GM12878 (cell line): Measurements from ENCODE around the gene MAP6D1. TPM values are rescaled to one million over a fixed set of nuclear protein-coding genes. Genes with fewer than 3 reads are reported as not detected.

Experiments used
- ATAC-seq: fragments of 200-7000 bp; cut with Tn5 transposase; 3 replicates; pipeline ENCODE4 v1.9.1; 2020; ENCODE audit warnings: mild to moderate bottlenecking, moderate library complexity
- BruUV-seq: library from RNA; stranded (reverse); fragments of 400-500 nt; replicated peaks from 2 replicates; lab custom pipeline; 2021; lab: Mats Ljungman, UMichigan
- CTCF ChIA-PET: fragments of 300-600 bp; sonication (Branson Sonifier 250); formaldehyde crosslinking; extraction: SDS; loops from one replicate; lab custom pipeline; 2021; ENCODE audit warnings: inconsistent platforms; lab: Yijun Ruan, JAX
- POLR2A ChIA-PET: fragments of 350-600 bp; formaldehyde crosslinking; extraction: SDS; loops from one replicate; lab custom pipeline; 2021; ENCODE audit warnings: inconsistent platforms; lab: Charles Lee
- RAD21 ChIA-PET: fragments of 300-600 bp; sonication (Branson Sonifier 250); formaldehyde crosslinking; loops from one replicate; lab custom pipeline; 2023; ENCODE audit warnings: antibody characterized with exemption; ENCODE audit not compliant: unreplicated experiment; lab: Charles Lee
- SMC1A ChIA-PET: fragments of 300-600 bp; sonication (Branson Sonifier 250); formaldehyde crosslinking; loops from one replicate; lab custom pipeline; 2023; ENCODE audit not compliant: unreplicated experiment, uncharacterized antibody; lab: Charles Lee
- DNase-seq: peaks from one replicate; pipeline ENCODE4 v3.0.0-alpha.2; 2011; ENCODE audit warnings: low read depth, low spot score
- FAIRE-seq: peaks from 3 replicates; lab custom pipeline; 2011; peaks lifted over from hg19 to GRCh38; lab: Jason Lieb, UNC
- H2AFZ ChIP-seq: 2 replicates; pipeline ENCODE4 v1.6.0; 2011; ENCODE audit warnings: low read depth, low read length, control low read depth; ENCODE audit not compliant: control insufficient read depth
- H3K27ac ChIP-seq: 2 replicates; pipeline ENCODE4 v1.5.1; 2011; ENCODE audit warnings: control low read depth; ENCODE audit not compliant: control insufficient read depth, insufficient read depth
- H3K27me3 ChIP-seq, 2 experiments: replicated peaks in 1 of 2; 2 replicates each; pipeline versions ENCODE4 v1.6.0 to v1.6.1; 2011; ENCODE audit warnings: low read length in 1 of 2; ENCODE audit not compliant: control insufficient read depth in 2 of 2, insufficient read depth in 2 of 2
- H3K36me3 ChIP-seq, 2 experiments: 2 replicates each; pipeline ENCODE4 v1.5.1; 2011; ENCODE audit warnings: low read length in 1 of 2; ENCODE audit not compliant: control insufficient read depth in 2 of 2, insufficient read depth in 2 of 2
- H3K4me1 ChIP-seq: 2 replicates; pipeline ENCODE4 v1.6.1; 2011; ENCODE audit warnings: mild to moderate bottlenecking, low read length, moderate library complexity, mixed read lengths; ENCODE audit not compliant: control insufficient read depth, insufficient read depth
- H3K4me2 ChIP-seq: 2 replicates; pipeline ENCODE4 v1.6.0; 2011; ENCODE audit warnings: control low read depth; ENCODE audit not compliant: control insufficient read depth, insufficient read depth
- H3K4me3 ChIP-seq: fragments of 200-600 bp; sonication (generic); 2 replicates; pipeline ENCODE4 v1.5.1; 2016
- H3K79me2 ChIP-seq: 2 replicates; pipeline ENCODE4 v1.6.0; 2011; ENCODE audit warnings: low read length; ENCODE audit not compliant: control insufficient read depth, insufficient read depth
- H3K9ac ChIP-seq: 2 replicates; pipeline ENCODE4 v1.8.0; 2011; ENCODE audit warnings: low read length, control low read depth, mixed read lengths; ENCODE audit not compliant: control insufficient read depth, insufficient read depth
- H3K9me3 ChIP-seq: replicated peaks from 3 replicates; pipeline ENCODE4 v1.5.1; 2011; ENCODE audit warnings: mild to moderate bottlenecking, low read length; ENCODE audit not compliant: control insufficient read depth, insufficient read depth
- H4K20me1 ChIP-seq: 2 replicates; pipeline ENCODE4 v1.6.0; 2011; ENCODE audit not compliant: control insufficient read depth, insufficient read depth
- BCL11A ChIP-seq: IDR thresholded peaks from 2 replicates; pipeline ENCODE4 v1.6.1; 2011; ENCODE audit warnings: low read depth, low read length
- BRCA1 ChIP-seq: IDR thresholded peaks from 2 replicates; pipeline ENCODE4 v1.6.1; 2011; ENCODE audit warnings: low read depth, low read length, improper control_type of control experiment
- CHD2 ChIP-seq: IDR thresholded peaks from 2 replicates; pipeline ENCODE4 v1.6.1; 2011; ENCODE audit warnings: low read depth, low read length, improper control_type of control experiment, borderline replicate concordance
- GATAD2B ChIP-seq: fragments of 450-650 bp; conservative IDR thresholded peaks from 2 replicates; pipeline ENCODE4 v1.6.1; 2017; ENCODE audit warnings: low read depth, mild to moderate bottlenecking, moderate library complexity
- IRF4 ChIP-seq: IDR thresholded peaks from 2 replicates; pipeline ENCODE4 v1.6.1; 2011; ENCODE audit warnings: low read depth, low read length
- MYB ChIP-seq: fragments of 150-350 bp; IDR thresholded peaks from 2 replicates; pipeline ENCODE4 v1.6.1; 2014; ENCODE audit warnings: mild to moderate bottlenecking, low read depth, low read length, borderline replicate concordance
- NFXL1 ChIP-seq: fragments of 450-650 bp; IDR thresholded peaks from 2 replicates; pipeline ENCODE4 v1.6.1; 2017; ENCODE audit warnings: antibody characterized with exemption, mild to moderate bottlenecking, borderline replicate concordance
- NR2C2 ChIP-seq: IDR thresholded peaks from 2 replicates; pipeline ENCODE4 v1.6.1; 2011; ENCODE audit warnings: borderline replicate concordance, low read depth; ENCODE audit not compliant: control insufficient read depth, insufficient read length
- PAX5 ChIP-seq: IDR thresholded peaks from 2 replicates; pipeline ENCODE4 v1.6.1; 2011; ENCODE audit warnings: low read depth, low read length, borderline replicate concordance
- POU2F2 ChIP-seq: IDR thresholded peaks from 3 replicates; pipeline ENCODE4 v1.6.1; 2011; ENCODE audit warnings: low read depth, mild to moderate bottlenecking, low read length, borderline replicate concordance
- YY1 ChIP-seq: IDR thresholded peaks from 2 replicates; pipeline ENCODE4 v1.6.1; 2011; ENCODE audit warnings: low read depth, mild to moderate bottlenecking, low read length
- ZNF217 ChIP-seq: fragments of 450-650 bp; IDR thresholded peaks from 2 replicates; pipeline ENCODE4 v1.6.1; 2017; ENCODE audit warnings: antibody characterized with exemption, mild to moderate bottlenecking
- ZNF384 ChIP-seq: IDR thresholded peaks from 2 replicates; pipeline ENCODE4 v1.6.1; 2012; ENCODE audit warnings: low read depth, mild to moderate bottlenecking, low read length, improper control_type of control experiment, borderline replicate concordance
- ZNF622 ChIP-seq: fragments of 450-650 bp; IDR thresholded peaks from 2 replicates; pipeline ENCODE4 v1.6.1; 2017; ENCODE audit warnings: mild to moderate bottlenecking, inconsistent platforms
- WGBS: methylation state at CpG from one replicate; pipeline ENCODE4 v1.1.6; 2016; ENCODE audit warnings: low lambda C conversion rate; ENCODE audit not compliant: insufficient replicate concordance, insufficient coverage; ENCODE audit errors: missing lambda C conversion rate; 5-methylcytosine and 5-hydroxymethylcytosine counted together
- in situ Hi-C: fragments of 300-500 bp; cut with MboI; formaldehyde crosslinking; loops from 9 replicates; pipeline ENCODE4 v1.14.3; 2018; ENCODE audit warnings: mixed read lengths
- intact Hi-C: fragments of 100-400 bp; cut with micrococcal nuclease; formaldehyde crosslinking; loops from one replicate; pipeline ENCODE4 v1.14.2; 2022; ENCODE audit not compliant: unreplicated experiment
- polyA plus RNA-seq, 11 experiments: library from polyadenylated mRNA; depleted of rRNA in 4 of 11; unstranded in 6 of 11; stranded (reverse) in 5 of 11; fragments of >200 nt; fragmentation: Nextera tagmentation in 4 of 11; fragmentation: Illumina TruSeq in 1 of 11; extraction: Ambion mirVana in 4 of 11; extraction: Trizol in 1 of 11; gene quantifications; 1 replicate in 1 of 11; 2 replicates in 10 of 11; pipeline versions ENCODE4 v1.2.1 to v1.2.3, GENCODE V29; 2011 to 2016; ENCODE audit warnings: inconsistent platforms in 2 of 11, missing spikeins in 2 of 11, low read depth in 1 of 11
- total RNA-seq, 4 experiments: library from RNA; depleted of rRNA in 3 of 4; stranded (reverse); fragments of >200 nt in 3 of 4; fragmentation: Illumina TruSeq in 1 of 4; extraction: Trizol in 1 of 4; gene quantifications; 2 replicates each; pipeline versions ENCODE4 v1.2.1 to v1.2.3, GENCODE V29; 2013 to 2021
- TF ChIP-seq, protein P1 (sequence below): IDR thresholded peaks from 2 replicates; pipeline ENCODE4 v1.6.1; 2011; ENCODE audit warnings: low read depth, low read length, improper control_type of control experiment, borderline replicate concordance
- TF ChIP-seq, protein P2 (sequence below): fragments of 450-650 bp; conservative IDR thresholded peaks from 2 replicates; pipeline ENCODE4 v1.6.1; 2017; ENCODE audit warnings: mild to moderate bottlenecking, moderate library complexity
- TF ChIP-seq, protein P3 (sequence below): IDR thresholded peaks from 2 replicates; pipeline ENCODE4 v1.6.1; 2011; ENCODE audit warnings: borderline replicate concordance, low read depth, mild to moderate bottlenecking, moderate library complexity, low read length; ENCODE audit not compliant: insufficient read depth, poor library complexity, severe bottlenecking

The MAP6D1 gene
- total and polyA plus RNA-seq, 10 of the 15 experiments (the other 5 are each of a cell fraction or from before 2014, with no cell fraction given): 0.50 to 2.2 (median 1.2) TPM; not detected in 3

DNA sequence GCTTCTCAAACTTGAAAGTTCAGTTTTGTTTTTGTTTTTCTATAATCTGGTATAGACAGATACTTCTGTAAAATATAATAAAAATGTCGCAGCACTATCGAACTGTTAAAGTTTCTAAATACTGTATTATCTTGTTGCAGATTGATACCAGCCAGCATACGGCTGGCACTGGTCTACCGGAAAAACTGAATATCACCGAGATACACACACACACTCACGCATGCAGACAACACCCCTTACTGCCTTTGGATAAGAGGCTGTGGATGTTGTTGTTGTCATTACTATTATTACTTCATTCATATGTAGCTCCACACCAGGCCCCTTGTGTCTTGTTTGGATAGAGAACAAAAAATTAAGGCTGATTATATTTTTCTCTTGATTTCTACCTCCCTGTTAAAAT lies 32.4 kb downstream of the MAP6D1 start (continued):
- no peak for TF ChIP-seq ZNF384
- no peak for TF ChIP-seq BRCA1
- TF ChIP-seq POU2F2: no peak
- no peak for TF ChIP-seq ZNF217
- TF ChIP-seq IRF4: no peak

- in situ Hi-C loops (no loop called here), intact Hi-C loops (no loop called here)
- ATAC-seq (no peak), DNase-seq (no peak), FAIRE-seq (no peak)
- no peaks in the 10 kb centered on the region for H3K79me2 ChIP-seq
- H3K36me3 ChIP-seq: peaks cover 7 to 35% of the 10 kb centered on the region in 2 experiments
- RAD21 ChIA-PET: no interaction called here
- no peaks in the 10 kb centered on the region for H3K9me3 ChIP-seq
- H3K27me3 ChIP-seq: no peaks in the 10 kb centered on the region
- POLR2A ChIA-PET: no interaction called here
- no peak overlapping the region for H2AFZ ChIP-seq
- 99% methylated on average over 16 of the region's 16 CpGs for WGBS
- no peak overlapping the region for H3K4me2 ChIP-seq
- no peak overlapping the region for H3K27ac ChIP-seq
- BruUV-seq: no TSS peak
- no peaks in the 10 kb centered on the region for H4K20me1 ChIP-seq
- SMC1A ChIA-PET: interaction anchor here (0.6 to 2.3 kb wide), 2 partner anchors 9 to 405 kb away, joined by 3 to 8 read pairs; no protein-coding TSS in a partner anchor
- H3K4me3 ChIP-seq: no peak overlapping the region
- no peak overlapping the region for H3K9ac ChIP-seq
- CTCF ChIA-PET: interaction anchor here (0.9 to 1.9 kb wide), 4 partner anchors 11 to 26 kb away, joined by 3 to 8 read pairs (median 4); no protein-coding TSS in a partner anchor
- no peaks in the 10 kb centered on the region for H3K4me1 ChIP-seq
- TF ChIP-seq, protein P1, sequence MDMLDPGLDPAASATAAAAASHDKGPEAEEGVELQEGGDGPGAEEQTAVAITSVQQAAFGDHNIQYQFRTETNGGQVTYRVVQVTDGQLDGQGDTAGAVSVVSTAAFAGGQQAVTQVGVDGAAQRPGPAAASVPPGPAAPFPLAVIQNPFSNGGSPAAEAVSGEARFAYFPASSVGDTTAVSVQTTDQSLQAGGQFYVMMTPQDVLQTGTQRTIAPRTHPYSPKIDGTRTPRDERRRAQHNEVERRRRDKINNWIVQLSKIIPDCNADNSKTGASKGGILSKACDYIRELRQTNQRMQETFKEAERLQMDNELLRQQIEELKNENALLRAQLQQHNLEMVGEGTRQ: no peak
- TF ChIP-seq NFXL1 (no peak), CHD2 (no peak), MYB (no peak), GATAD2B (no peak), BCL11A (no peak), ZNF622 (no peak), PAX5 (no peak), NR2C2 (no peak), YY1 (no peak)
- TF ChIP-seq, protein P2, sequence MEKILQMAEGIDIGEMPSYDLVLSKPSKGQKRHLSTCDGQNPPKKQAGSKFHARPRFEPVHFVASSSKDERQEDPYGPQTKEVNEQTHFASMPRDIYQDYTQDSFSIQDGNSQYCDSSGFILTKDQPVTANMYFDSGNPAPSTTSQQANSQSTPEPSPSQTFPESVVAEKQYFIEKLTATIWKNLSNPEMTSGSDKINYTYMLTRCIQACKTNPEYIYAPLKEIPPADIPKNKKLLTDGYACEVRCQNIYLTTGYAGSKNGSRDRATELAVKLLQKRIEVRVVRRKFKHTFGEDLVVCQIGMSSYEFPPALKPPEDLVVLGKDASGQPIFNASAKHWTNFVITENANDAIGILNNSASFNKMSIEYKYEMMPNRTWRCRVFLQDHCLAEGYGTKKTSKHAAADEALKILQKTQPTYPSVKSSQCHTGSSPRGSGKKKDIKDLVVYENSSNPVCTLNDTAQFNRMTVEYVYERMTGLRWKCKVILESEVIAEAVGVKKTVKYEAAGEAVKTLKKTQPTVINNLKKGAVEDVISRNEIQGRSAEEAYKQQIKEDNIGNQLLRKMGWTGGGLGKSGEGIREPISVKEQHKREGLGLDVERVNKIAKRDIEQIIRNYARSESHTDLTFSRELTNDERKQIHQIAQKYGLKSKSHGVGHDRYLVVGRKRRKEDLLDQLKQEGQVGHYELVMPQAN: no peak
- TF ChIP-seq, protein P3, sequence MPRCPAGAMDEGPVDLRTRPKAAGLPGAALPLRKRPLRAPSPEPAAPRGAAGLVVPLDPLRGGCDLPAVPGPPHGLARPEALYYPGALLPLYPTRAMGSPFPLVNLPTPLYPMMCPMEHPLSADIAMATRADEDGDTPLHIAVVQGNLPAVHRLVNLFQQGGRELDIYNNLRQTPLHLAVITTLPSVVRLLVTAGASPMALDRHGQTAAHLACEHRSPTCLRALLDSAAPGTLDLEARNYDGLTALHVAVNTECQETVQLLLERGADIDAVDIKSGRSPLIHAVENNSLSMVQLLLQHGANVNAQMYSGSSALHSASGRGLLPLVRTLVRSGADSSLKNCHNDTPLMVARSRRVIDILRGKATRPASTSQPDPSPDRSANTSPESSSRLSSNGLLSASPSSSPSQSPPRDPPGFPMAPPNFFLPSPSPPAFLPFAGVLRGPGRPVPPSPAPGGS: no peak
These were observed 34.7 kb downstream of the MAP6D1 start for GRCh38 chr3:183790700-183791099.
